Stimulated activated CD8-positive, alpha-beta memory T cell treated with anti-CD3 and anti-CD28 coated beads, Interleukin-12 subunit alpha, Interleukin-12 subunit beta, amount 100 ng/mL, for 1 hour (primary cell): ENCODE measurements around the gene FAT1.
"Not testable (repeated sequence)": the region's sequence is repeated elsewhere in the genome, so short reads cannot be mapped to it uniquely, and the experiment has no call there.

Experiments used
- DNase-seq: peaks from one replicate; pipeline ENCODE4 v3.0.0-alpha.2; 2020; ENCODE audit warnings: low read depth

FAT1 gene

GRCh38 chr4:186699881-186700397 lies 23.7 kb downstream of the FAT1 start:
- DNase-seq, result no peak

GRCh38 chr4:186699298-186699697 lies 24.4 kb downstream of the FAT1 start:
- DNase-seq, result no peak

- no peak for DNase-seq
Observed at GRCh38 chr4:186698525-186698924, 25.1 kb downstream of the FAT1 start.

GRCh38 chr4:186698028-186698427 lies 25.6 kb downstream of the FAT1 start:
- DNase-seq, result no peak

GRCh38 chr4:186695392-186695791 lies 28.3 kb downstream of the FAT1 start:
- DNase-seq, result no peak

- DNase-seq, result no peak
Observed at GRCh38 chr4:186693894-186694293, 29.8 kb downstream of the FAT1 start.

GRCh38 chr4:186693159-186693815 lies 30.4 kb downstream of the FAT1 start:
- DNase-seq, result no peak

GRCh38 chr4:186691396-186691795 lies 32.3 kb downstream of the FAT1 start:
- DNase-seq, result no peak

- DNase-seq, result no peak
Observed at GRCh38 chr4:186689476-186689875, 34.2 kb downstream of the FAT1 start.

- DNase-seq, result no peak
Observed at GRCh38 chr4:186688150-186688943, 35.3 kb downstream of the FAT1 start.

GRCh38 chr4:186687265-186687664 lies 36.4 kb downstream of the FAT1 start:
- DNase-seq, result no peak

GRCh38 chr4:186685767-186686183 lies 37.9 kb downstream of the FAT1 start:
- no peak for DNase-seq

GRCh38 chr4:186684889-186685309 lies 38.8 kb downstream of the FAT1 start:
- DNase-seq, result no peak

- no peak for DNase-seq
Observed at GRCh38 chr4:186684220-186684619, 39.4 kb downstream of the FAT1 start.

- DNase-seq, result no peak
Observed at GRCh38 chr4:186680641-186681040, 43.0 kb downstream of the FAT1 start.

- no peak for DNase-seq
Observed at GRCh38 chr4:186676531-186677161, 47.0 kb downstream of the FAT1 start.

- DNase-seq, result no peak
Observed at GRCh38 chr4:186669735-186670134, 53.9 kb downstream of the FAT1 start.

- no peak for DNase-seq
Observed at GRCh38 chr4:186669159-186669731, 54.4 kb downstream of the FAT1 start.

GRCh38 chr4:186666750-186667149 lies 56.9 kb downstream of the FAT1 start:
- no peak for DNase-seq

- no peak for DNase-seq
Observed at GRCh38 chr4:186666252-186666651, 57.4 kb downstream of the FAT1 start.

- no peak for DNase-seq
Observed at GRCh38 chr4:186660403-186660802, 63.3 kb downstream of the FAT1 start.

GRCh38 chr4:186659935-186660334 lies 63.7 kb downstream of the FAT1 start:
- no peak for DNase-seq

- DNase-seq, result not testable (repeated sequence)
Observed at GRCh38 chr4:186659456-186659855, 64.2 kb downstream of the FAT1 start.
